ENCODE measurements around the gene ETDC. TPM values are rescaled to one million over a fixed set of nuclear protein-coding genes. Genes with fewer than 3 reads are reported as not detected.

The ETDC gene
- total RNA-seq, 1 donor from 2014 or later, result not detected

DNA sequence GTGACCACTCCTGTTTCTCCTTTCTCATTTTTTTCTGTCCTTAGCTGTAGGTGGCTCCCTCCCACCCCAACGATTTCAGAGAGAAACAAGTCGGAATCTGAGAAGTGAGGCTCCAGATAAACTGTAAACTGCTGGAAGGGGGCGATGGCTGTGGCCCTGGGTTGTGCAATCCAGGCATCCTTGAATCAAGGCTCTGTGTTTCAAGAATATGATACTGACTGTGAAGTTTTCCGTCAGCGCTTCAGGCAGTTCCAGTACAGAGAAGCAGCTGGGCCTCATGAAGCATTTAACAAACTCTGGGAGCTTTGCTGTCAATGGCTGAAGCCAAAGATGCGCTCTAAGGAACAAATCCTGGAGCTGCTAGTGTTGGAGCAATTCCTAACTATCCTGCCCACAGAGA is 37.7 kb downstream of the ETDC start:
- Mint-ChIP-seq H3K4me1 (peaks cover 21% of the 10 kb centered on the region), H3K27ac (ENCODE audit: unreplicated experiment) (no peak overlapping the region), H3K4me3 (no peak overlapping the region), H3K9me3 (peaks cover 3% of the 10 kb centered on the region), H3K36me3 (ENCODE audit: low read depth) (peaks cover 21% of the 10 kb centered on the region), H3K27me3 (ENCODE audit: low read depth) (no peaks in the 10 kb centered on the region)
- no peak for DNase-seq (ENCODE audit: low read depth, low spot score)
- TF ChIP-seq, protein P1, sequence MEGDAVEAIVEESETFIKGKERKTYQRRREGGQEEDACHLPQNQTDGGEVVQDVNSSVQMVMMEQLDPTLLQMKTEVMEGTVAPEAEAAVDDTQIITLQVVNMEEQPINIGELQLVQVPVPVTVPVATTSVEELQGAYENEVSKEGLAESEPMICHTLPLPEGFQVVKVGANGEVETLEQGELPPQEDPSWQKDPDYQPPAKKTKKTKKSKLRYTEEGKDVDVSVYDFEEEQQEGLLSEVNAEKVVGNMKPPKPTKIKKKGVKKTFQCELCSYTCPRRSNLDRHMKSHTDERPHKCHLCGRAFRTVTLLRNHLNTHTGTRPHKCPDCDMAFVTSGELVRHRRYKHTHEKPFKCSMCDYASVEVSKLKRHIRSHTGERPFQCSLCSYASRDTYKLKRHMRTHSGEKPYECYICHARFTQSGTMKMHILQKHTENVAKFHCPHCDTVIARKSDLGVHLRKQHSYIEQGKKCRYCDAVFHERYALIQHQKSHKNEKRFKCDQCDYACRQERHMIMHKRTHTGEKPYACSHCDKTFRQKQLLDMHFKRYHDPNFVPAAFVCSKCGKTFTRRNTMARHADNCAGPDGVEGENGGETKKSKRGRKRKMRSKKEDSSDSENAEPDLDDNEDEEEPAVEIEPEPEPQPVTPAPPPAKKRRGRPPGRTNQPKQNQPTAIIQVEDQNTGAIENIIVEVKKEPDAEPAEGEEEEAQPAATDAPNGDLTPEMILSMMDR (conservative IDR thresholded peaks at IDR 0.05), result no peak

DNA sequence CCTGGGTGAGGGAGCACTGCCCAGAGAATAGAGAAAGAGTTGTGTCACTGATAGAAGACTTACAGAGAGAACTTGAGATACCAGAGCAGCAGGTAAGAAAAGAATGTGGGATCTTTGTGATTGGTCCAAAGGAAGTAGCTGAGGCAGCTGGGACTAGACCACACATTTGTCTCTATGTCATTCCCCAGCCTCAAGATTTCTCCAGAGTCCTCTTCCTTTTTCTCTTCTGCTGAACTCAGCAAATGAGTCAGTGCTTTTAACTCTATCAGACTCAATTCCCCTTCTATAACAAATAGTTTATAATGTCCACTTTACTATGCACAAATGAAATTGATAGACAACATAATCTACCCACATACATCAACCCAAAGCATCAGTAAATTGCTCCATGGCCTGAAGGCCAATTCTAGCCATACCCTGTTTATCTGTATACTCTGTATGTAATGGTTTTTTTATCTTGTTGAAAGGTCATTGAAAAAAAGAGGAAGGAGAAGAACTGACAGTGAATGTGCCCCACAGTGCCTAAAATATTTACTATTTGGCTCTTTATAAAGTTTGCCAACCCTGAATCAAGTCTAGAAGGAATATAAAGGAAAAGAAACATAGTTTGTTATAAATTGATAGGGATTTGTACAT is 38.2 kb downstream of the ETDC start:
- H3K36me3 Mint-ChIP-seq (ENCODE audit: low read depth), result peaks cover 21% of the 10 kb centered on the region
- TF ChIP-seq, protein P1 (conservative IDR thresholded peaks at IDR 0.05), result no peak
- DNase-seq (ENCODE audit: low read depth, low spot score), result no peak
- H3K9me3 Mint-ChIP-seq, result peaks cover 3% of the 10 kb centered on the region
- peaks cover 15% of the 10 kb centered on the region for H3K4me1 Mint-ChIP-seq
- peak overlapping the region; percentile 27 for H3K4me3 Mint-ChIP-seq
- H3K27ac Mint-ChIP-seq (ENCODE audit: unreplicated experiment), result no peak overlapping the region
- H3K27me3 Mint-ChIP-seq (ENCODE audit: low read depth), result no peaks in the 10 kb centered on the region

DNA sequence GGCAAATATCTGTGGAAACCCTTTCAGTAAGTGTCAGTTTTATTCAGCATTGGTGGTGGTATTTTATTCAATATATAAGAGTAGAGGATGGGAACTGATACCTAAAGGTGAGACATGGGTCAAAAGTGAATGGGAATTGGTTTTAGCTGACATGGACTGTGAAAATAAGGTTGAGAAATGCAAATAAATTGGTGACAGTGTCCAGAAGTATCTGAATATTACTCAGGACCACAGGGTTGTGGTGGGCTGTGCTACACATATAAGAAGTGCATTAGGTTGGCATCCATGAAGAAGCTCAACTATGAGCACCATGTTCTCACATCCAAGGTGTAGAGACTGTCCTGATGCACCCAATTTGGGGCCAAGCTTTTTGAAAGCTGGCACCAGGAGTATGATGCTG is 45.0 kb downstream of the ETDC start:
- H3K4me1 Mint-ChIP-seq, result no peaks in the 10 kb centered on the region
- H3K36me3 Mint-ChIP-seq (ENCODE audit: low read depth), result peaks cover 15% of the 10 kb centered on the region
- H3K4me3 Mint-ChIP-seq, result no peak overlapping the region
- H3K9me3 Mint-ChIP-seq, result peaks cover 3% of the 10 kb centered on the region
- H3K27ac Mint-ChIP-seq (ENCODE audit: unreplicated experiment), result no peak overlapping the region
- TF ChIP-seq, protein P1 (conservative IDR thresholded peaks at IDR 0.05), result no peak
- DNase-seq (ENCODE audit: low read depth, low spot score), result no peak
- no peaks in the 10 kb centered on the region for H3K27me3 Mint-ChIP-seq (ENCODE audit: low read depth)

Other genes with a start within 250 kb of the ETDC start
- 4.7 and 6.2 TPM in 2 replicates for gene SMIM10L2B, start 210.8 kb upstream of the ETDC start, total RNA-seq
- not detected in 2 replicates for gene ETDB, start 189.0 kb upstream of the ETDC start, total RNA-seq
- gene CT55, start 138.1 kb upstream of the ETDC start, total RNA-seq, result 0.14 and 0.23 TPM in 2 replicates
- gene ETDA, start 57.4 kb upstream of the ETDC start, total RNA-seq, result not detected in 2 replicates
- 6.5 and 6.8 TPM in 2 replicates for gene ZNF75D, start 34.6 kb downstream of the ETDC start, total RNA-seq
- 7.7 and 7.9 TPM in 2 replicates for gene ZNF449, start 35.3 kb downstream of the ETDC start, total RNA-seq
- gene SMIM10L2A, start 112.5 kb downstream of the ETDC start, total RNA-seq, result 3.5 and 3.8 TPM in 2 replicates
- 18.8 and 19.0 TPM in 2 replicates for gene INTS6L, start 211.2 kb downstream of the ETDC start, total RNA-seq

All from neural crest cell (in vitro differentiated cells).